Astrocyte (in vitro differentiated cells and primary cell): ENCODE data around the gene CTNNAL1.

Source experiments
- EZH2 ChIP-seq: IDR thresholded peaks from 2 replicates; pipeline ENCODE4 v1.6.1; 2012; ENCODE audit warnings: mild to moderate bottlenecking, low read length, inconsistent platforms; ENCODE audit not compliant: insufficient read depth
- TF ChIP-seq, protein P1 (sequence below): IDR thresholded peaks from 2 replicates; pipeline ENCODE4 v1.5.1; 2011; ENCODE audit warnings: low read depth, mild to moderate bottlenecking, inconsistent platforms, low read length, moderate library complexity; ENCODE audit not compliant: insufficient read depth

- TF ChIP-seq, protein P1, sequence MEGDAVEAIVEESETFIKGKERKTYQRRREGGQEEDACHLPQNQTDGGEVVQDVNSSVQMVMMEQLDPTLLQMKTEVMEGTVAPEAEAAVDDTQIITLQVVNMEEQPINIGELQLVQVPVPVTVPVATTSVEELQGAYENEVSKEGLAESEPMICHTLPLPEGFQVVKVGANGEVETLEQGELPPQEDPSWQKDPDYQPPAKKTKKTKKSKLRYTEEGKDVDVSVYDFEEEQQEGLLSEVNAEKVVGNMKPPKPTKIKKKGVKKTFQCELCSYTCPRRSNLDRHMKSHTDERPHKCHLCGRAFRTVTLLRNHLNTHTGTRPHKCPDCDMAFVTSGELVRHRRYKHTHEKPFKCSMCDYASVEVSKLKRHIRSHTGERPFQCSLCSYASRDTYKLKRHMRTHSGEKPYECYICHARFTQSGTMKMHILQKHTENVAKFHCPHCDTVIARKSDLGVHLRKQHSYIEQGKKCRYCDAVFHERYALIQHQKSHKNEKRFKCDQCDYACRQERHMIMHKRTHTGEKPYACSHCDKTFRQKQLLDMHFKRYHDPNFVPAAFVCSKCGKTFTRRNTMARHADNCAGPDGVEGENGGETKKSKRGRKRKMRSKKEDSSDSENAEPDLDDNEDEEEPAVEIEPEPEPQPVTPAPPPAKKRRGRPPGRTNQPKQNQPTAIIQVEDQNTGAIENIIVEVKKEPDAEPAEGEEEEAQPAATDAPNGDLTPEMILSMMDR, result no peak
- no peak for TF ChIP-seq EZH2
Observed at GRCh38 chr9:108994695-108995094, 18.6 kb downstream of the CTNNAL1 start.
